Measurements from ENCODE around the gene SBNO2. TPM values are rescaled to one million over a fixed set of nuclear protein-coding genes. Genes with fewer than 3 reads are reported as not detected.

The SBNO2 gene
- total RNA-seq, 3 donors from 2014 or later: 15.4 to 63.3 (median 43.9) TPM

- no peak overlapping the region for H3K27ac ChIP-seq
- H3K27me3 ChIP-seq: no peaks in the 10 kb centered on the region
- no peaks in the 10 kb centered on the region for H3K4me1 ChIP-seq
- DNase-seq (ENCODE audit: low spot score in 2 of 2): no peak
- H3K9me3 ChIP-seq: no peaks in the 10 kb centered on the region
- H3K36me3 ChIP-seq: no peaks in the 10 kb centered on the region
- no peak overlapping the region for H3K4me3 ChIP-seq
- no peak for TF ChIP-seq POLR2A (IDR thresholded peaks at IDR 0.05)
- TF ChIP-seq CTCF (IDR thresholded peaks at IDR 0.05): no peak
- no peak for TF ChIP-seq POLR2AphosphoS5 (IDR thresholded peaks at IDR 0.05)
- intact Hi-C loops (cut with DNase I; ENCODE audit: low total_unique reads): no loop called here
These were observed 29.3 kb downstream of the SBNO2 start for GRCh38 chr19:1144741-1145140.

- intact Hi-C loops (cut with DNase I; ENCODE audit: low total_unique reads): no loop called here
- Histone ChIP-seq H3K27ac (no peak overlapping the region), H3K9me3 (no peaks in the 10 kb centered on the region), H3K4me1 (no peaks in the 10 kb centered on the region), H3K36me3 (no peaks in the 10 kb centered on the region), H3K27me3 (no peaks in the 10 kb centered on the region), H3K4me3 (no peak overlapping the region)
- DNase-seq (ENCODE audit: low spot score in 2 of 2): no peak
- no peak for TF ChIP-seq POLR2A (IDR thresholded peaks at IDR 0.05)
- no peak for TF ChIP-seq CTCF (IDR thresholded peaks at IDR 0.05)
- no peak for TF ChIP-seq POLR2AphosphoS5 (IDR thresholded peaks at IDR 0.05)
These were observed 30.2 kb downstream of the SBNO2 start for GRCh38 chr19:1143828-1144399.

- Histone ChIP-seq H3K36me3 (no peaks in the 10 kb centered on the region), H3K4me3 (no peak overlapping the region), H3K9me3 (no peaks in the 10 kb centered on the region), H3K4me1 (peaks cover 0 to under 1% of the 10 kb centered on the region in 2 donors), H3K27me3 (no peaks in the 10 kb centered on the region), H3K27ac (no peak overlapping the region)
- intact Hi-C loops (cut with DNase I; ENCODE audit: low total_unique reads): no loop called here
- TF ChIP-seq POLR2AphosphoS5 (IDR thresholded peaks at IDR 0.05) (no peak), POLR2A (IDR thresholded peaks at IDR 0.05) (no peak), CTCF (IDR thresholded peaks at IDR 0.05) (no peak)
- no peak for DNase-seq (ENCODE audit: low spot score in 2 of 2)
These were observed 32.1 kb downstream of the SBNO2 start for GRCh38 chr19:1141944-1142343.

GRCh38 chr19:1140272-1141027 lies 33.6 kb downstream of the SBNO2 start:
- DNase-seq (ENCODE audit: low spot score in 2 of 2): no peak
- no peaks in the 10 kb centered on the region for H3K27me3 ChIP-seq
- intact Hi-C loops (cut with DNase I; ENCODE audit: low total_unique reads): no loop called here
- H3K9me3 ChIP-seq: no peaks in the 10 kb centered on the region
- TF ChIP-seq POLR2A (IDR thresholded peaks at IDR 0.05): no peak
- no peak for TF ChIP-seq CTCF (IDR thresholded peaks at IDR 0.05)
- no peak for TF ChIP-seq POLR2AphosphoS5 (IDR thresholded peaks at IDR 0.05)
- H3K27ac ChIP-seq: no peak overlapping the region
- no peak overlapping the region for H3K4me3 ChIP-seq
- no peaks in the 10 kb centered on the region for H3K36me3 ChIP-seq
- peaks cover 6 to 15% of the 10 kb centered on the region in 2 donors for H3K4me1 ChIP-seq

- Histone ChIP-seq H3K4me1 (peaks cover 10 to 19% of the 10 kb centered on the region in 2 donors), H3K4me3 (no peak overlapping the region), H3K27me3 (no peaks in the 10 kb centered on the region), H3K27ac (no peak overlapping the region), H3K36me3 (no peaks in the 10 kb centered on the region), H3K9me3 (no peaks in the 10 kb centered on the region)
- intact Hi-C loops (cut with DNase I; ENCODE audit: low total_unique reads): loop anchor here (10.0 kb wide), 1 partner anchor 46 kb away; no protein-coding TSS in a partner anchor
- no peak for DNase-seq (ENCODE audit: low spot score in 2 of 2)
- TF ChIP-seq POLR2A (IDR thresholded peaks at IDR 0.05) (no peak), CTCF (IDR thresholded peaks at IDR 0.05) (no peak), POLR2AphosphoS5 (IDR thresholded peaks at IDR 0.05) (no peak)
These were observed 34.9 kb downstream of the SBNO2 start for GRCh38 chr19:1139126-1139525.

All from breast epithelium (tissue), 4 donors.